A673 (cell line): Measurements from ENCODE around the gene SERTAD1. TPM values are rescaled to one million over a fixed set of nuclear protein-coding genes. Genes with fewer than 3 reads are reported as not detected.
A peak's percentile ranks its signal among the peaks of the same experiment; 100 is the strongest.

Experiments used
- BruUV-seq: library from RNA; stranded (reverse); fragments of 400-500 nt; replicated peaks from 2 replicates; lab custom pipeline; 2021; lab: Mats Ljungman, UMichigan
- CTCF ChIA-PET: fragments of 300-600 bp; sonication (Branson Sonifier 250); formaldehyde crosslinking; loops from one replicate; lab custom pipeline; 2022; ENCODE audit warnings: antibody characterized with exemption; lab: Charles Lee
- POLR2A ChIA-PET: fragments of 300-600 bp; sonication (Branson Sonifier 250); formaldehyde crosslinking; loops from one replicate; lab custom pipeline; 2022; ENCODE audit warnings: antibody characterized with exemption; ENCODE audit not compliant: low non-redundant PET; lab: Charles Lee
- DNase-seq: peaks from one replicate; pipeline ENCODE4 v3.0.0-alpha.2; 2015; ENCODE audit warnings: low spot score
- H3K27ac ChIP-seq: fragments of 200-600 bp; sonication (generic); 2 replicates; pipeline ENCODE4 v1.5.1; 2016; ENCODE audit warnings: mixed run types, low read depth, mild to moderate bottlenecking, mixed read lengths, antibody characterized with exemption, low read length; ENCODE audit not compliant: poor library complexity, severe bottlenecking
- H3K27me3 ChIP-seq: fragments of 200-600 bp; sonication (generic); replicated peaks from 2 replicates; pipeline ENCODE4 v1.6.1; 2017; ENCODE audit warnings: mixed run types, low read depth, mild to moderate bottlenecking, mixed read lengths, antibody characterized with exemption, low read length; ENCODE audit not compliant: insufficient read depth, poor library complexity
- H3K36me3 ChIP-seq: fragments of 200-600 bp; sonication (generic); 2 replicates; pipeline ENCODE4 v1.6.1; 2016; ENCODE audit warnings: mixed run types, mild to moderate bottlenecking, mixed read lengths, antibody characterized with exemption, low read length; ENCODE audit not compliant: insufficient read depth, poor library complexity, severe bottlenecking
- H3K4me1 ChIP-seq: fragments of 200-600 bp; sonication (generic); 2 replicates; pipeline ENCODE4 v1.6.1; 2017; ENCODE audit warnings: mixed run types, mild to moderate bottlenecking, mixed read lengths, antibody characterized with exemption, low read length; ENCODE audit not compliant: insufficient read depth, poor library complexity, severe bottlenecking
- H3K4me3 ChIP-seq: fragments of 200-600 bp; sonication (generic); 2 replicates; pipeline ENCODE4 v1.5.1; 2016; ENCODE audit warnings: low read depth, mixed run types, mild to moderate bottlenecking, mixed read lengths, low read length; ENCODE audit not compliant: poor library complexity, severe bottlenecking
- H3K9me3 ChIP-seq: fragments of 200-600 bp; sonication (generic); 2 replicates; pipeline ENCODE4 v1.6.1; 2016; ENCODE audit warnings: mixed run types, low read depth, mild to moderate bottlenecking, mixed read lengths, antibody characterized with exemption, low read length; ENCODE audit not compliant: poor library complexity, severe bottlenecking
- EZH2 ChIP-seq: fragments of 200-600 bp; sonication (generic); IDR thresholded peaks from 2 replicates; pipeline ENCODE4 v1.6.1; 2017; ENCODE audit warnings: borderline replicate concordance, low read depth, mild to moderate bottlenecking, mixed read lengths, antibody characterized with exemption, low read length; ENCODE audit not compliant: poor library complexity, severe bottlenecking
- intact Hi-C: fragments of 100-400 bp; cut with micrococcal nuclease; formaldehyde crosslinking; loops from one replicate; pipeline ENCODE4 v1.10.0; 2022; ENCODE audit not compliant: unreplicated experiment
- total RNA-seq: library from RNA; stranded (reverse); gene quantifications from 2 replicates; pipeline ENCODE4 v1.2.3, GENCODE V29; 2021
- TF ChIP-seq, protein P1 (sequence below): fragments of 300-800, 200-600 bp; sonication (generic); conservative IDR thresholded peaks from 2 replicates; pipeline ENCODE4 v1.5.1; 2017; ENCODE audit warnings: low read depth, mild to moderate bottlenecking, antibody characterized with exemption, low read length, moderate library complexity, mixed read lengths

The SERTAD1 gene
- total RNA-seq, 1 experiment from 2014 or later: 16.5 TPM

DNA sequence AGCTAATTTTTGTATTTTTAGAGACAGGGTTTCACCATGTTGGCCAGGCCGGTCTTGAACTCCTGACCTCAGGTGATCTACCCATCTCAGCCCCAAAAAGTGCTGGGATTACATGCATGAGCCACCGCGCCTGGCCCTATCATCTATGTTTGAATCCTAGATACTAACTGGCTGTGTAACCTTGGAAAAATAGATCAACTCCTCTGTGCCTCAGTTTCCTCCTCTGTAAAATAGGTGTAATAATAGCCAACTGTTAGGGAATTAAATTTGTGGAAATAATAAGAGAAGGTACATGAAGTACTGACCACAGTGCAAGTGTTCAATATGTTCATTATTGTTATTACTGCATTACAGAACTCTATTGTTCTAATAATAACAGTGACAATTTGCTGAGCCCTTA, 45.3 kb upstream of the SERTAD1 start:
- Histone ChIP-seq H3K9me3 (no peaks in the 10 kb centered on the region), H3K36me3 (no peaks in the 10 kb centered on the region), H3K27me3 (no peaks in the 10 kb centered on the region), H3K4me1 (peaks cover 6% of the 10 kb centered on the region), H3K27ac (no peak overlapping the region), H3K4me3 (no peak overlapping the region)
- intact Hi-C loops: no loop called here
- no peak for DNase-seq
- no peak for TF ChIP-seq EZH2
- TF ChIP-seq, protein P1, sequence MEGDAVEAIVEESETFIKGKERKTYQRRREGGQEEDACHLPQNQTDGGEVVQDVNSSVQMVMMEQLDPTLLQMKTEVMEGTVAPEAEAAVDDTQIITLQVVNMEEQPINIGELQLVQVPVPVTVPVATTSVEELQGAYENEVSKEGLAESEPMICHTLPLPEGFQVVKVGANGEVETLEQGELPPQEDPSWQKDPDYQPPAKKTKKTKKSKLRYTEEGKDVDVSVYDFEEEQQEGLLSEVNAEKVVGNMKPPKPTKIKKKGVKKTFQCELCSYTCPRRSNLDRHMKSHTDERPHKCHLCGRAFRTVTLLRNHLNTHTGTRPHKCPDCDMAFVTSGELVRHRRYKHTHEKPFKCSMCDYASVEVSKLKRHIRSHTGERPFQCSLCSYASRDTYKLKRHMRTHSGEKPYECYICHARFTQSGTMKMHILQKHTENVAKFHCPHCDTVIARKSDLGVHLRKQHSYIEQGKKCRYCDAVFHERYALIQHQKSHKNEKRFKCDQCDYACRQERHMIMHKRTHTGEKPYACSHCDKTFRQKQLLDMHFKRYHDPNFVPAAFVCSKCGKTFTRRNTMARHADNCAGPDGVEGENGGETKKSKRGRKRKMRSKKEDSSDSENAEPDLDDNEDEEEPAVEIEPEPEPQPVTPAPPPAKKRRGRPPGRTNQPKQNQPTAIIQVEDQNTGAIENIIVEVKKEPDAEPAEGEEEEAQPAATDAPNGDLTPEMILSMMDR: no peak
- ChIA-PET CTCF (no interaction called here), POLR2A (no interaction called here)
- BruUV-seq: no TSS peak

DNA sequence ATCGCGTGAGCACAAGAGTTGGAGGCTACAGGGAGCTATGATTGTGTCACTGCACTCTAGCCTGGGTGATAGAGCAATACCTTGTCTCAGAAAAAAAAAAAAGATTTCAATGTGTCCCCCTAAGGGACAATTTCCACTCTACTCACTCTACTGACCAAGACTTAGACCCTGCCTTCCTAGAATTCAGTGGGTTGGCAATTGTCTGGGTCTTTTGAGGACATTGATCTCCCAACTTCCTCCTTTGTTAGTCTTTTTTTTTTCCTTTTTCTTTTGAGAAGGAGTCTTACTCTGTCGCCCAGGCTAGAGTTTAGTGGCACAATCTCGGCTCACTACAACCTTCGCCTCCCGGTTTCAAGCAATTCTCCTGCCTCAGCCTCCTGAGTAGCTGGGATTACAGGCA, 43.2 kb upstream of the SERTAD1 start:
- POLR2A ChIA-PET: interaction anchor here (0.7 kb wide), 1 partner anchor 324 kb away, joined by 4 read pairs; no protein-coding TSS in a partner anchor
- no peak overlapping the region for H3K27ac ChIP-seq
- no peak for DNase-seq
- peaks cover 19% of the 10 kb centered on the region for H3K4me1 ChIP-seq
- no peaks in the 10 kb centered on the region for H3K9me3 ChIP-seq
- TF ChIP-seq EZH2: no peak
- TF ChIP-seq, protein P1: no peak
- CTCF ChIA-PET: no interaction called here
- H3K4me3 ChIP-seq: no peak overlapping the region
- H3K36me3 ChIP-seq: no peaks in the 10 kb centered on the region
- intact Hi-C loops: loop anchor here (10.0 kb wide), 1 partner anchor 126 kb away; no protein-coding TSS in a partner anchor
- no peaks in the 10 kb centered on the region for H3K27me3 ChIP-seq
- no TSS peak for BruUV-seq

DNA sequence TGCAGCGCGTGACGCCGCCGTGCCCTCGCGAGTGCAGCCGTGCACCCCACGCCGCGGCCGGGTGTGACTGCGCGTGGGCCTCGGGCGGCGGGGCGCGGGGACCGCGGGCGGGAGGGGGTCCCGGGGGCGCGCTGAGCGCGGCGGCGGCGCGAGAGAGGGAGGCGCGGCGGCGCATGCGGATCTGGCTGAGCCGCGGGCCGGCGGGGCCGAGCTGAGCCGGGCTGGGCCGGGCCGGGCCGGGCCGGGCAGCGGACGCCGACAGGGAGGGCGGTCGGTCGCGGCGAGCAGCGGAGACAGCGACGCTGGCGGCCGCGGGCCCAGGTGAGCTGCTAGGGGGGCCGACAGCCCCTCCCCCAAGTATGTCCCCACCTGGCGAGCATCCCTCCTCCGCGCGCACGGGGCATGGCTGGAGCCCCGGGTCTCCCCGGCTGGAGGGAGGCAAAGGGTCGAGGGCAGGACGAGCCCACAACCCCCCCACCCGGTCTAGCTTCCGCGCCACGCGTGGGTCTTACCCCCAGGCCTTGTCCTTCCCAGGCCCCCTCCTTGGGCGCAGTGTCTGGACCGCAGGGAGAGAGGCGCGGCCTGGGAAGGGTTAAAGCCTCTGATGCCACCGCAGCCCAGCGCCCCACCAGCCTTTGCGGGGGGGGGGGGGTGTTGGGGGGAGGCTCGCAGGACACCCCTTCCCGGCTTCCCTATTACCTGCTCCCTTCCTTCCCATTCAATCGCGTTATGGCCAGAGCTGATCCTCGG, 41.4 kb upstream of the SERTAD1 start, which contains the start of gene SPTBN4:
Gene SPTBN4 (plus strand): TSS at position 17 of the 750 bp plus-strand sequence. CDS start 5,621 bp downstream, outside the sequence.
- Histone ChIP-seq H3K27ac (no peak within 1 kb of the TSS), H3K4me1 (peaks cover 22% of the 10 kb centered on the region), H3K9me3 (no peaks in the 10 kb centered on the region), H3K36me3 (no peaks in the 10 kb centered on the region), H3K4me3 (peak within 1 kb of the TSS; percentile 73), H3K27me3 (no peaks in the 10 kb centered on the region)
- POLR2A ChIA-PET: interaction anchor here (0.6 kb wide), 1 partner anchor 52 kb away, joined by 6 read pairs; no protein-coding TSS in a partner anchor
- CTCF ChIA-PET: interaction anchor here (1.0 to 1.6 kb wide), 2 partner anchors 54 to 228 kb away, joined by 3 to 4 read pairs; no protein-coding TSS in a partner anchor
- TF ChIP-seq EZH2: no peak
- TF ChIP-seq, protein P1: no peak
- BruUV-seq: no TSS peak
- DNase-seq: no peak
- intact Hi-C loops: loop anchor here (10.0 kb wide), 1 partner anchor 128 kb away; no protein-coding TSS in a partner anchor
